Stimulated activated CD4-positive, alpha-beta T cell treated with anti-CD3 and anti-CD28 coated beads, Interleukin-2, amount 100 ng/mL, for 24 hours (primary cell): ENCODE data around the gene EXTL2.
"Not testable (repeated sequence)": the region's sequence is repeated elsewhere in the genome, so short reads cannot be mapped to it uniquely, and the experiment has no call there.

Source experiments
- DNase-seq, 2 donors: peaks; one replicate each; pipeline ENCODE4 v3.0.0-alpha.2; 2020

EXTL2 gene

GRCh38 chr1:100894603-100895539, at the start of gene EXTL2:
EXTL2 (minus strand) TSS chr1:100894842; CDS start chr1:100888757, 6,085 bp downstream.
- DNase-seq, result peak; percentile 73 to 81

GRCh38 chr1:100943533-100943932, 48.9 kb upstream of the EXTL2 start:
- no peak for DNase-seq

GRCh38 chr1:100942304-100943046, 47.8 kb upstream of the EXTL2 start:
- DNase-seq, result no peak

- DNase-seq, result no peak
These were observed 47.1 kb upstream of the EXTL2 start for GRCh38 chr1:100941580-100942216.

GRCh38 chr1:100941098-100941527, 46.5 kb upstream of the EXTL2 start:
- peak in 1 of 2 donors; percentile 54 for DNase-seq

GRCh38 chr1:100936194-100936967, 41.7 kb upstream of the EXTL2 start:
- no peak for DNase-seq

GRCh38 chr1:100933555-100933954, 38.9 kb upstream of the EXTL2 start:
- DNase-seq, result not testable (repeated sequence)

GRCh38 chr1:100931716-100932115, 37.1 kb upstream of the EXTL2 start:
- DNase-seq, result no peak

GRCh38 chr1:100930494-100930893, 35.9 kb upstream of the EXTL2 start:
- DNase-seq, result no peak

- DNase-seq, result no peak
These were observed 33.5 kb upstream of the EXTL2 start for GRCh38 chr1:100928128-100928527.

- peak in 1 of 2 donors; percentile 10 for DNase-seq
These were observed 32.6 kb upstream of the EXTL2 start for GRCh38 chr1:100927276-100927675.

- DNase-seq, result no peak
These were observed 31.6 kb upstream of the EXTL2 start for GRCh38 chr1:100926240-100926639.

GRCh38 chr1:100924991-100925390, 30.3 kb upstream of the EXTL2 start:
- DNase-seq, result no peak

GRCh38 chr1:100924212-100924611, 29.6 kb upstream of the EXTL2 start:
- DNase-seq, result peak; percentile 35 to 40

- DNase-seq, result no peak
These were observed 26.6 kb upstream of the EXTL2 start for GRCh38 chr1:100921110-100921706.

- no peak for DNase-seq
These were observed 17.4 kb upstream of the EXTL2 start for GRCh38 chr1:100912019-100912418.

- no peak for DNase-seq
These were observed 14.4 kb upstream of the EXTL2 start for GRCh38 chr1:100909018-100909417.

- no peak for DNase-seq
These were observed 13.2 kb upstream of the EXTL2 start for GRCh38 chr1:100907887-100908286.

GRCh38 chr1:100905181-100905580, 10.5 kb upstream of the EXTL2 start:
- DNase-seq, result no peak

- DNase-seq, result no peak
These were observed 9.9 kb upstream of the EXTL2 start for GRCh38 chr1:100904528-100904927.

GRCh38 chr1:100903777-100904176, 9.1 kb upstream of the EXTL2 start:
- DNase-seq, result no peak

GRCh38 chr1:100902365-100902764, 7.7 kb upstream of the EXTL2 start:
- DNase-seq, result no peak
